ENCODE data around the gene PROK2. TPM values are rescaled to one million over a fixed set of nuclear protein-coding genes. Genes with fewer than 3 reads are reported as not detected.

The PROK2 gene
- total and polyA plus RNA-seq, 4 donors: 0.24 to 0.84 (median 0.41) TPM

GRCh38 chr3:71791634-71792033 lies 6.7 kb upstream of the PROK2 start:
- H3K4me1 ChIP-seq (ENCODE audit: control insufficient read depth in 4 of 4, insufficient read depth in 4 of 4, low read length in 3 of 4): no peaks in the 10 kb centered on the region
- H3K9me3 ChIP-seq (ENCODE audit: control insufficient read depth in 4 of 4, low read length in 3 of 4): no peaks in the 10 kb centered on the region
- no peaks in the 10 kb centered on the region for H3K36me3 ChIP-seq (ENCODE audit: control insufficient read depth in 4 of 4, insufficient read depth in 3 of 4, low read depth in 1 of 4, low read length in 3 of 4)
- H3K27ac ChIP-seq (ENCODE audit: low read depth in 1 of 2, low read length in 2 of 2): no peak overlapping the region
- H3K4me3 ChIP-seq (ENCODE audit: low read depth in 1 of 3, low read length in 3 of 3): no peak overlapping the region
- no peak overlapping the region for H3K9ac ChIP-seq (ENCODE audit: low read depth in 1 of 2, low read length in 2 of 2)
- peaks cover 0 to 5% (median 0%) of the 10 kb centered on the region in 4 donors for H3K27me3 ChIP-seq (ENCODE audit: control insufficient read depth in 4 of 4, insufficient read depth in 4 of 4, low read length in 3 of 4)
- no peak for DNase-seq (ENCODE audit: low spot score)
- TF ChIP-seq GABPA (IDR thresholded peaks at IDR 0.05 in 1 of 2, conservative IDR thresholded peaks at IDR 0.05 in 1 of 2): no peak
- no peak for TF ChIP-seq RAD21 (IDR thresholded peaks at IDR 0.05)
- no peak for TF ChIP-seq MAX (IDR thresholded peaks at IDR 0.05)
- no peak for TF ChIP-seq TAF1 (conservative IDR thresholded peaks at IDR 0.05)
- no peak for TF ChIP-seq FOXA1 (IDR thresholded peaks at IDR 0.05)
- no peak for TF ChIP-seq EGR1 (IDR thresholded peaks at IDR 0.05; ENCODE audit: low read depth in 2 of 2)
- no peak for TF ChIP-seq CTCF (IDR thresholded peaks at IDR 0.05; ENCODE audit: low read depth, low read length, missing input control)
- no peak for TF ChIP-seq NR2F2 (IDR thresholded peaks at IDR 0.05)
- TF ChIP-seq YY1 (IDR thresholded peaks at IDR 0.05): no peak
- TF ChIP-seq ATF3 (IDR thresholded peaks at IDR 0.05): no peak
- no peak for TF ChIP-seq FOXA2 (IDR thresholded peaks at IDR 0.05)
- TF ChIP-seq SP1 (IDR thresholded peaks at IDR 0.05): no peak
- no peak for TF ChIP-seq RXRA (IDR thresholded peaks at IDR 0.05)
- no peak for TF ChIP-seq HNF4G (IDR thresholded peaks at IDR 0.05)
- no peak for TF ChIP-seq JUND (IDR thresholded peaks at IDR 0.05)
- TF ChIP-seq ZBTB33 (IDR thresholded peaks at IDR 0.05): no peak
- no peak for TF ChIP-seq HNF4A (conservative IDR thresholded peaks at IDR 0.05)
- no peak for TF ChIP-seq REST (IDR thresholded peaks at IDR 0.05)
- 69% methylated on average over 1 of the region's 1 CpG for WGBS
